ENCODE measurements around the gene CTIF. TPM values are rescaled to one million over a fixed set of nuclear protein-coding genes. Genes with fewer than 3 reads are reported as not detected.
A peak's percentile ranks its signal among the peaks of the same experiment; 100 is the strongest.

The CTIF gene
- total RNA-seq, 1 donor from 2014 or later = 81.9 TPM

- DNase-seq (ENCODE audit: low spot score) = peak; percentile 47
- intact Hi-C loops (cut with DNase I) = no loop called here
- ATAC-seq = no peak
Measured at GRCh38 chr18:48818329-48819254, 279.8 kb downstream of the CTIF start.

- DNase-seq (ENCODE audit: low spot score) (peak; percentile 45), ATAC-seq (no peak)
- intact Hi-C loops (cut with DNase I) = no loop called here
Measured at GRCh38 chr18:48819276-48819675, 280.4 kb downstream of the CTIF start.

GRCh38 chr18:48819781-48820482 lies 281.1 kb downstream of the CTIF start:
- ATAC-seq (no peak), DNase-seq (ENCODE audit: low spot score) (no peak)
- intact Hi-C loops (cut with DNase I) = no loop called here

GRCh38 chr18:48820483-48821250 lies 281.8 kb downstream of the CTIF start:
- no peak for ATAC-seq
- intact Hi-C loops (cut with DNase I) = no loop called here
- peak; percentile 50 for DNase-seq (ENCODE audit: low spot score)

GRCh38 chr18:48821251-48821590 lies 282.4 kb downstream of the CTIF start:
- intact Hi-C loops (cut with DNase I) = no loop called here
- no peak for ATAC-seq
- DNase-seq (ENCODE audit: low spot score) = no peak

GRCh38 chr18:48821845-48822244 lies 283.0 kb downstream of the CTIF start:
- DNase-seq (ENCODE audit: low spot score) (no peak), ATAC-seq (no peak)
- intact Hi-C loops (cut with DNase I) = no loop called here

GRCh38 chr18:48824231-48824970 lies 285.6 kb downstream of the CTIF start:
- DNase-seq (ENCODE audit: low spot score) = peak; percentile 44
- no peak for ATAC-seq
- intact Hi-C loops (cut with DNase I) = no loop called here

GRCh38 chr18:48825101-48825745 lies 286.4 kb downstream of the CTIF start:
- ATAC-seq (peak; percentile 21), DNase-seq (ENCODE audit: low spot score) (peak; percentile 51)
- intact Hi-C loops (cut with DNase I) = no loop called here

GRCh38 chr18:48826271-48826670 lies 287.4 kb downstream of the CTIF start:
- DNase-seq (ENCODE audit: low spot score) = peak; percentile 42
- intact Hi-C loops (cut with DNase I) = no loop called here
- no peak for ATAC-seq

- intact Hi-C loops (cut with DNase I) = no loop called here
- ATAC-seq = no peak
- DNase-seq (ENCODE audit: low spot score) = peak; percentile 45
Measured at GRCh38 chr18:48826806-48827205, 288.0 kb downstream of the CTIF start.

GRCh38 chr18:48827291-48828193 lies 288.7 kb downstream of the CTIF start:
- ATAC-seq = peak; percentile 85
- intact Hi-C loops (cut with DNase I) = no loop called here

GRCh38 chr18:48828194-48828545 lies 289.3 kb downstream of the CTIF start:
- ATAC-seq (peak; percentile 14), DNase-seq (ENCODE audit: low spot score) (peak; percentile 10)
- intact Hi-C loops (cut with DNase I) = no loop called here

More at GRCh38 chr18:48827291-48828193, 288.7 kb downstream of the CTIF start:
- DNase-seq (ENCODE audit: low spot score) = peak; percentile 59

GRCh38 chr18:48828691-48829442 lies 290.0 kb downstream of the CTIF start:
- intact Hi-C loops (cut with DNase I) = no loop called here
- peak; percentile 58 for DNase-seq (ENCODE audit: low spot score)
- ATAC-seq = peak; percentile 38

- intact Hi-C loops (cut with DNase I) = no loop called here
- ATAC-seq = no peak
- peak; percentile 64 for DNase-seq (ENCODE audit: low spot score)
Measured at GRCh38 chr18:48829443-48830149, 290.8 kb downstream of the CTIF start.

GRCh38 chr18:48831113-48831759 lies 292.4 kb downstream of the CTIF start:
- intact Hi-C loops (cut with DNase I) = no loop called here
- ATAC-seq (no peak), DNase-seq (ENCODE audit: low spot score) (no peak)

- ATAC-seq = no peak
- no peak for DNase-seq (ENCODE audit: low spot score)
- intact Hi-C loops (cut with DNase I) = no loop called here
Measured at GRCh38 chr18:48831802-48832201, 293.0 kb downstream of the CTIF start.

Measured in sciatic nerve (tissue), 2 donors.